NCI-H128 (cell line): ENCODE data around the gene MARCHF9.
"Not testable (repeated sequence)": the region's sequence is repeated elsewhere in the genome, so short reads cannot be mapped to it uniquely, and the experiment has no call there.

Experiments used
- DNase-seq: peaks from one replicate; lab custom pipeline; 2025; ENCODE audit not compliant: unreplicated experiment; lab: John Stamatoyannopoulos, UW

Gene MARCHF9, protein sequence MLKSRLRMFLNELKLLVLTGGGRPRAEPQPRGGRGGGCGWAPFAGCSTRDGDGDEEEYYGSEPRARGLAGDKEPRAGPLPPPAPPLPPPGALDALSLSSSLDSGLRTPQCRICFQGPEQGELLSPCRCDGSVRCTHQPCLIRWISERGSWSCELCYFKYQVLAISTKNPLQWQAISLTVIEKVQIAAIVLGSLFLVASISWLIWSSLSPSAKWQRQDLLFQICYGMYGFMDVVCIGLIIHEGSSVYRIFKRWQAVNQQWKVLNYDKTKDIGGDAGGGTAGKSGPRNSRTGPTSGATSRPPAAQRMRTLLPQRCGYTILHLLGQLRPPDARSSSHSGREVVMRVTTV

DNA sequence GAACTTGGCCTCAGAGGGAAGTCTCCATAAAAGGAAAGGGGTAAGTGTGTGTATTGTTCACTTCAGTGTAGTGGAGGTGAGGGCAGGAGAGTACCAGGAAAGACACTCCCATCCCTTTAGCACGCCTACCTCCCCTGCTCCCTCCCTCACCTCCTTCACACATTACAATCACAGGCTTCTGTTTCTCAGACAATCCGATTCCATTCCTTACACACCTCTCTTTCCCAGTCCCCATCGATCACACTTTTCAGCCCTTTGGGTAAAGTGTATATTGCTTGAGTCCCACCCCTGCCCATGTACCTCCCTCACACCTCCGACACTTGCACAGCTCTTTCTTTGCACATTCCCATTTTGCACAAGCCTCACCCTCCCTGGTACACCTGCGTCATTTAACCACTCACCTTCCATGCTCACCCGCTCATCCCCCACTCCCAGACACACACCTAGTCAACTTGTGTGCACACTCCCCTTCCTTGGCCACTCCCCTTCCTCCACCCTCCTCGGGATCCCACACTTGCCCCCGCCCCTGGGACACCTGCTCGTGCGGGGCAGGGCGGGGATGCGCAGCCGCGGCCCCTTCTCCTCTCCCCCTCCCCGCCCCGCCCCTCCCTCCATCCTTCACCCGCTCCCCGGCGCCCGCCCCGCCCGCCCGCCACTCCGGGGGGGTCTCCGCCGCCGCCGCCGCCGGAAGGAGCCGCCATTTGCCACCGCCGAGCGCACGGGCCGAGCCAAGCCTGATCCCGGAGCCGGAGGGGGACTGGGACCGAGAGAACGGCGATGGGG is at the start of gene MARCHF9:
TSS of gene MARCHF9 (plus strand) at position 693 of the 783 bp plus-strand sequence. CDS start 426 bp downstream, outside the sequence.
- peak; percentile 80 for DNase-seq

DNA sequence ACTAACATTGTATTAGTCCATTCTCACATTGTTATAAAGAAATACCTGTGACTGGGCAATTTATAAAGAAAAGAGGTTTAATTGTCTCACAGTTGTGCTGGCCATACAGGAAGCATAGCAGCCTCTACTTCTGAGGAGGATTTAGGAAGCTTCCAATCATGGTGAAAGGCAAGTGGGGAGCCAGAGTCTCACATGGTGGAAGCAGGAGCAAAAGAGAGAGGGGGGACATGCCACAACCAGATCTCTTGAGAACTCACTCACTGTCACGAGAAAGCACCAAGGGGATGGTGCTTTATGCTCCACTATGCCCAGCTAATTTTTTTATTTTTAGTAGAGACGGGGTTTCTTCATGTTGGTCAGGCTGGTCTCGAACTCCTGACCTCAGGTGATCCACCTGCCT is 47.7 kb upstream of the MARCHF9 start:
- DNase-seq, result no peak

DNA sequence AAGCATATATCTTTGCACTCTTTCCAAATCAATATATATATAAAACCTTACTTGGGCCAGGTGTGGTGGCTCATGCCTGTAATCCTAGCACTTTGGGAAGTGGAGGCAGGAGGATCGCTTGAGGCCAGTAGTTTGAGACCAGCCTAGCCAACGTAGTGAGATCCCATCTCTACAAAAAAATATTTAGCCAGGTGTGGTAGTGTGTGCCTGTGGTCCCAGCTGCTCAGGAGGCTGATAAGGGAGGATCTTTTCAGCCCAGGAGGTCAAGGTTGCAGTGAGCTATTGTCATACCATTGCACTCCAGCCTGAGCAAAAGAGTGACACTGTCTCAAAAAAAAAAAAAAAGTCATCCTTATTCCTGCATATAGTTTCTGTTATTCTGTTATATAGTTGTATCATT is 46.6 kb upstream of the MARCHF9 start:
- DNase-seq, result no peak

DNA sequence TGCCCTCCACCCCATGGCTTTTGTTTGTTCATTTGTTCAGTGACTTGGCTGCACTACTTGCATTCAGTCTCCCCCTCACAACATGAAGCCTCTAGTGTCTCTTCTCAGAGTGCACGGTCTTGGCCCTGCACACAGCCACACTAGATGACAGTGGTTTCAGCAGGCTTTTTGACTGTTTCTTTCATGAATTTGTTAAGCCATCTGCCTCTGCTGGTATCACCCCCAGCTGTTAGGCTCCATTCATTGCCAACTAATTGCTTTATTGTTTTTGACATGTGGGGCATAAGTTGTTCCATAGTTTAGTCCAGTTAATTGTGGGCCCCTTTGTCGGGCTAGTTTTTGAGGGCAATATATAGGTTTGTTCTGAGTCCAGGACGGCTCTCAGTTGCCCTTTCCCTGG is 42.2 kb upstream of the MARCHF9 start:
- DNase-seq, result no peak

DNA sequence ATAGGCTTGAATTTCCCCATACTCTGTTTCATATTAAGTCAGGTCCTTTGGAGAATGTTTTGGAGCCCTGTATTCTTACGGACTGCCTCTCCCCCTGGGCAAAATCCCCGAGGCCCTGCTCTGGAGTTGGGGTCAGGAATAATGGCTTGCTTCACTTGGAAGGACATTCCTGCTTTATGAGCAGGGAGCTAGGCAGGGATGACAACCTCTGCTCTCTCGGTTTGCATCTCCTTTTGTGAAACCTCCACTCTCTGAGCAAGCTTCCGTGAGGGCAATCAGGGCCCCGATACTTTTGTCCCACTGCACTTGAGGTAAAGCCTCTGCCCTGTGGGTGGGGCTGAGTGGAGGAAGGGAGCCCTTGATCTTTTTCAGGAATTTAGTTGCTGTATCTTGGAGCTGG is 41.7 kb upstream of the MARCHF9 start:
- no peak for DNase-seq

DNA sequence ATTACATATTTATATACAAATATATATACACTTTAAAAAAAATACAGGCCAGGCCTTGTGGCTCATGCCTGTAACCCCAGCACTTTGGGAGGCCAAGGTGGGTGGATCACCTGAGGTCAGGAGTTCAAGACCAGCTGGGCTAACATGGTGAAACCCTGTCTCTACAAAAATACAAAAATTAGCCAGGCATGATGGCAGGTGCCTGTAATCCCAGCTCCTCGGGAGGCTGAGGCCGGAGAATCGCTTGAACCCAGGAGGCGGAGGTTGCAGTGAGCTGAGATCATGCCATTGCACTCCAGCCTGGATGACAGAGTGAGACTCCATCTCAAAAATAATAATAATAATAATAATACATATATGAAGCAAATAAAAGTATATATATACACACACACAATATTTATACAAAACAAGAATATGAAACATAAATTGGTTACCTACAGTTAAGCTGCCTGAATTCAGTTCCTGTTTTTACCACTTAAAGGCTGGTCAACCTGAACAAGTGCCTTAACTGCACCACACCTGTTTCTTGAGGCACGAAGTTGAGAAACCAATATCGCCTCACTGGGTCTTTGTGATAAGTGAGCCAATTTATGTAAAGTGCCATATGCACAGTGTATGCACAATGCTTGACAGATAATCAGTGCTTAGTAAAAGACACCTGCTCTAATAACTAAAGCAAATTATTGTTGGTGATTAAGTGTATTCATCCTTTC is 39.7 kb upstream of the MARCHF9 start:
- DNase-seq, result not testable (repeated sequence)

DNA sequence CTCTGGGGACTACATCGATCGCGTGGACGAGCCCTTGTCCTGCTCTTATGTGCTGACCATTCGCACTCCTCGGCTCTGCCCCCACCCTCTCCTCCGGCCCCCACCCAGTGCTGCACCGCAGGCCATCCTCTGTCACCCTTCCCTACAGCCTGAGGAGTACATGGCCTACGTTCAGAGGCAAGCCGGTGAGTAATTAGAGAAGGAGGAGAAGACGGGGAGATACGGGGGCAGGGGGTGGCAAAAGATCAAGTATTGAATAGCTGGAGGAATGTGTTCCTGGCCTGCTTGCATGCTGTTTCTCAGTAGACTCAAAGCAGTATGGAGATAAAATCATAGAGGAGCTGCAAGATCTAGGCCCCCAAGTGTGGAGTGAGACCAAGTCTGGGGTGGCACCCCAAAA is 39.1 kb upstream of the MARCHF9 start:
- DNase-seq, result no peak

DNA sequence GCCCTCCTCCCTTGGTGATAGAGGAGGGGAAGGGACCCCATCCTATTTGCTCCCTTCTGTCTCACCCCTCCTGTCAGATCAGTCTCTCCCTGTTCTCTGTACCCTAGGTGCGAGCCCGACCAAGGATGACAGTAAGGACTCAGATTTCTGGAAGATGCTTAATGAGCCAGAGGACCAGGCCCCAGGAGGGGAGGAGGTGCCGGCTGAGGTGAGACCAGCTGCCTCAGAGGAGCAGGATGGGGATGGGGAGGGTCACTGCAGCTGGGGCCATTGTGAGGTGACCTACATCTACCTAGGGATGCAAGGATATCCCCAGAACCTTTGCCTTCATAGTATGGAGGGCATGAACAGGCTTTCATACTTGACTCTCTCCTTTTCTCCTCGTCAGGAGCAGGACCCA is 38.6 kb upstream of the MARCHF9 start:
- no peak for DNase-seq

DNA sequence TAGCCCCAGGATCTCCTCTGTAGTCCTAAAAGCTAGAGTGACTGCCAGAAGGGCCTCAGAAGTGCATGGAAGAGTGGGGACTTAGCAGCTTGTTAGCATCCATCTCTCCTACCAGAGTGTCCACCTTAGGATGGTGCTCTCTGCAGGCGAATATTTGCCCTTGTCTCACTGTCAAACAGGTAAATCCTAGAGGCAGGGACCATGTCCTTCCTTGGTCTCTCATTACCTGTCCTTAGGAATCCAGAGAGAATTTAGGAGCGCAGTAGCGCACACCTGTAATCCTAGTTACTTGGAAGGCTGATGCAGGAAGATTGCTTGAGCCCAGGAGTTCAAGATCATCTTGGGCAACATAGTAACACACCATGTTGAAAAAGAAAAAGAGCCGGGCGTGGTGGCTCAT is 37.8 kb upstream of the MARCHF9 start:
- DNase-seq, result no peak

DNA sequence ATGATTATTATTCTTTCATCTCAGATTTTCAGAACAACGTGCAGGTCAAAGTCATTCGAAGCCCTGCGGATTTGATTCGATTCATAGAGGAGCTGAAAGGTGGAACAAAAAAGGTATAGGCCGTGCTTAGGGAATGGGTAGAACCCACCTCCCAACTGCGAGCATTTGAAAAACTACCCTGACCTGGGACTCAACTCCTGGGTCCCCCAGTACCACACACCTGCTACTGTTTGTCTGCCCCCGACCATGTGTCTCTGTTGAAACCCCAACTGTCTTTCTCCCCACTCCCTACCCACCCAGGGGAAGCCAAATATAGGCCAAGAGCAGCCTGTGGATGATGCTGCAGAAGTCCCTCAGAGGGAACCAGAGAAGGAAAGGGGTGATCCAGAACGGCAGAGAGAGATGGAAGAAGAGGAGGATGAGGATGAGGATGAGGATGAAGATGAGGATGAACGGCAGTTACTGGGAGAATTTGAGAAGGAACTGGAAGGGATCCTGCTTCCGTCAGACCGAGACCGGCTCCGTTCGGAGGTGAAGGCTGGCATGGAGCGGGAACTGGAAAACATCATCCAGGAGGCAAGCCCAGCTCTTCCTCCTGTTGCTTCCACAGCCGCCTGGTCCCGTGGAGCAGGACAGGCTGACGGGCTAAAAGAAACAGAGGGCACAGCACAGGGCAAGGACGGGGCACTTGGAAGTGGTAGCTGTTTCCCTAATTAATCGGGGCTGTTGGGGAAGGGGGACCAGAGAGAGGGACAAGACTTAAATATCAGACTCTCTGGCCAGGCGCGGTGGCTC is 36.9 kb upstream of the MARCHF9 start:
- DNase-seq, result no peak

DNA sequence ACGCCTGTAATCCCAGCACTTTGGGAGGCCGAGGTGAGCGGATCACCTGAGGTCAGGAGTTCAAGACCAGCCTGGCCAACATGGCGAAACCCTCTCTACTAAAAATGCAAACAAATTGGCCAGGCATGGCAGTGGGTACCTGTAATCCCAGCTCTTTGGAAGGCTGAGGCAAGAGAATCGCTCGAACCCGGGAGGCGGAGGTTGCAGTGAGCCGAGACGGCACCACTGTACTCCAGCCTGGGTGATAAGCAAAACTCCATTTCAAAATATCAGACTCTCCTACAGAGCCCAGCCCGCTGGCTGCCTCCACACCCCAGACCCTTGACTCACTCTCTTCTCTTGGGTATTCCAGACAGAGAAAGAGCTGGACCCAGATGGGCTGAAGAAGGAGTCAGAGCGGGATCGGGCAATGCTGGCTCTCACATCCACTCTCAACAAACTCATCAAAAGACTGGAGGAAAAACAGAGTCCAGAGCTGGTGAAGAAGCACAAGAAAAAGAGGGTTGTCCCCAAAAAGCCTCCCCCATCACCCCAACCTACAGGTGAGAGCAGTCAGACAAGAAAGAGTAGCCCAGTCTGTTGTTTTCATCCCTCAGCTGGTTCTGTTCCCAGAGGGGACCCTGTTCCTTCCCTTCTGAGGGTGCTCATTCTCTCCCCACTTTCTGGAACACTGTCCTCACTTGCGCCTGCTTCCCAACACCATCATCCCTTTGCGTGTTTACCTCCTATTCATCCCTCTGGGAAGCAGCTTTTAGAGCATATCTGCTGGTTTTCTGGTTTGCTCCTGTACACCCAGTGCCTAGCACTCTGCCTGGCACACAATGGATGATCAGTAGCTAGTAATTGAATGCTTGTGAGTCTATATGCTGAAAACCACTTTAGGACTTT is 36.0 kb upstream of the MARCHF9 start:
- no peak for DNase-seq

DNA sequence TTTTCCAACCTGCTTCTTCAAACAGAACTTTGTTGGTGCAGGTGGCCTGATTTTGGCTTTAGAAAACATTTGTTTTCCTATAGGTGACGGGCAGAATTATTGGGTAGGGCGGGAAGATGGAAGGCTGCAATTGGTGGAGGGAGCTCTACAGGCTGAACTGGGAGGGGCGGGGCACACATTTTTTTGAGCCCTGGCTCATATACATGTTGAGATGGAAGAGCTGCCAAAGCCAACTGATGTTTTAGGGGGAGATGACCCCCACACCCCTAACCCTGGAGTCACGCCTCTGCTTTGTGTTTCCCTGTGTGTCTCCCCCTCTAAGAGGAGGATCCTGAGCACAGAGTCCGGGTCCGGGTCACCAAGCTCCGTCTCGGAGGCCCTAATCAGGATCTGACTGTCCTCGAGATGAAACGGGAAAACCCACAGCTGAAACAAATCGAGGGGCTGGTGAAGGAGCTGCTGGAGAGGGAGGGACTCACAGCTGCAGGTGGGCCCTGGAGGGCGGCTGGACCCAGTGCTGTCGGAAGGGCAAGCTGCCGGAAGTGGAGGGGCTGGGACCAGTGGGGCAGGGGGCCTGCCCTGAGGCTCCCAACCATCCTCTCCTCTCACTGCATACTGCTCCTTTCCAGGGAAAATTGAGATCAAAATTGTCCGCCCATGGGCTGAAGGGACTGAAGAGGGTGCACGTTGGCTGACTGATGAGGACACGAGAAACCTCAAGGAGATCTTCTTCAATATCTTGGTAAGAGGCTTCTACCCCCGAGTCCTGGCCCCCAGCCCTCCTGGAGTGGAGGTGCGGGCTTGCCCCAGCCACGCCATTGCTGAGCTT is 34.9 kb upstream of the MARCHF9 start:
- no peak for DNase-seq

DNA sequence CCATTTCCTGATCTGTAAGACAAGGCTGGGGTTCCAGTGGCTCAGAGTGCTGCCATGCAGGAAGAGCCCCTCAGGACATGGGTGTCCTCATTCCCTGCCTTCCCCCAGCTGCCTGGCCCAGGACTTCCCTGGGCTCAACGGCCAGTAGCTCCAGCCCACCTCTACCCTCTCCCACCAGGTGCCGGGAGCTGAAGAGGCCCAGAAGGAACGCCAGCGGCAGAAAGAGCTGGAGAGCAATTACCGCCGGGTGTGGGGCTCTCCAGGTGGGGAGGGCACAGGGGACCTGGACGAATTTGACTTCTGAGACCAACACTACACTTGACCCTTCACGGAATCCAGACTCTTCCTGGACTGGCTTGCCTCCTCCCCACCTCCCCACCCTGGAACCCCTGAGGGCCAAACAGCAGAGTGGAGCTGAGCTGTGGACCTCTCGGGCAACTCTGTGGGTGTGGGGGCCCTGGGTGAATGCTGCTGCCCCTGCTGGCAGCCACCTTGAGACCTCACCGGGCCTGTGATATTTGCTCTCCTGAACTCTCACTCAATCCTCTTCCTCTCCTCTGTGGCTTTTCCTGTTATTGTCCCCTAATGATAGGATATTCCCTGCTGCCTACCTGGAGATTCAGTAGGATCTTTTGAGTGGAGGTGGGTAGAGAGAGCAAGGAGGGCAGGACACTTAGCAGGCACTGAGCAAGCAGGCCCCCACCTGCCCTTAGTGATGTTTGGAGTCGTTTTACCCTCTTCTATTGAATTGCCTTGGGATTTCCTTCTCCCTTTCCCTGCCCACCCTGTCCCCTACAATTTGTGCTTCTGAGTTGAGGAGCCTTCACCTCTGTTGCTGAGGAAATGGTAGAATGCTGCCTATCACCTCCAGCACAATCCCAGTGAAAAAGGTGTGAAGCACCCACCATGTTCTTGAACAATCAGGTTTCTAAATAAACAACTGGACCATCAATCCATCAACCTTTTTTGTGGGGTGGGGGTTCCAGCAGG is 34.0 kb upstream of the MARCHF9 start:
- no peak for DNase-seq

DNA sequence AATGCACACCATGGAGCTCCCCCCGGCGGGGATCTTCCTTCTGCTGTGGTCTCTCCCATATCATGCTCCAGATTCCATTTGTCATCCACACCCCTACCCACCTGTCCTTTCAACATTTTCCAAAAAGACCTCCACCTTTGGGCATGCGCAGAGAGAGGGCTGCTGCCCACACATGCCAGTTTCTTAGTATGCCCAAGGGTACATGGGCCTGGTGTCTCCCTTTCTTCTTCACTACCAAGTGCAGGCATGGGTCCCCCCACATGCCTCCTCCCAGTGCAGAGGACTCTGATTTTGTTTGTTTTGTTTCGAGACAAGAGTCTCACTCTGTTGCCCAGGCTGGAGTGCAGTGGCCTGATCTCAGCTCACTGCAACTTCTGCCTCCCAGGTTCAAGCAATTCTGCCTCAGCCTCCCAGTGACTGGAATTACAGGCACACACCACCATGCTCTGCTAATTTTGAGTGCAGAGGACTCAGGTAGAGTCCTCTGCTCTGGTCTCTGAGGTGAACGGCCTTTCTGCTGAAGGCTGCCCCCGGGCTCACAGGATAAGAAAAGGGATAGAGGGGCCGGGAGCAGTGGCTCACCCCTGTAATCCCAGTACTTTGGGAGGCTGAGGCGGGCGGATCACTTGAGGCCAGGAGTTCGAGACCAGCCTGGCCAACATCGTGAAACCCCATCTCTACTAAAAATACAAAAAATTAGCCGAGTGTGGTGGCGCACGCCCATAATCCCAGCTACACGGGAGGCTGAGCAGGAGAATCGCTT is 32.9 kb upstream of the MARCHF9 start:
- DNase-seq, result not testable (repeated sequence)

DNA sequence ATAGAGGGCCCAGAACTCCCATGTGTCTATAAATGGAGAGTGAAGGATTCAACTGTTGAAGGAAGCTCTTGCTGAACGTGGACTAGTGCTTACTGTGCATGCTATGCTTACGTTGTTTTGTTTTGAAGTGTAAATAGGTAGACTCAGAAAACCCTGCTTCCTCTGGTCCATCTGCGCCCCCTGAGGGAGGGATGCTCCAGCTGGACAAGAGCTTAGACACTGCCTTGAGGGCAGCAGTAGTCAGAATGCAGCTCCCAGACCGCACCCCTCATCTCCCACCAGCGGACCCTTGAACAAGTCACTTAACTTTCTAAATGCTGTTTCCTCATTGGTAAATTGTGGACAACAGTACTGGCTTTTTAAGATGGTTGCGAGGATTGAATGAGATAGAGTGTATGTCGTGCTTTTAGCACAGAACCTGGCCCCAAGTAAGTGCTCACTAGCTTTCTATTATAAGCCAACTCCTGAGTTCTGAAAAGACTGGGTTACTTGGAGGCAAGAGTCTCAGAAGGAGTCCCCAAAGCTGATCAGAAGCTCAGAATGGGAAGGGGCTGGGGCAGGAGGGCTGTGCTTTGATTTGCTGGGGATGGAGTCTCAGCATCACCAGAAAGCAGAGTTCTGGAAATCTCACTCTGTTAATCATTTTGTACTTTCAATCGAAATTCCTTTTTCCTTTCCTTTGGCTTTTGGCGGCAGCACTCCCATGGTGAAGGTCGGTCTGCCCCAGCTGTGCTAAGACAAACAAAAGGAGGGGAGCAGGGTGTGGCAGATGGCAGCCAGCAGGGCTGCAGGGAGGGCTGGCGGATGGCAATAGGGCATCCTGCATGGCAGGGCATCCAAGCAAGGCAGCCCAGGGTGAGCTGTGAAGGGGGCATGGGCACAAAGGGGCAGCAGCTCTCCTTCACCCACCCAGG is 31.9 kb upstream of the MARCHF9 start:
- no peak for DNase-seq

DNA sequence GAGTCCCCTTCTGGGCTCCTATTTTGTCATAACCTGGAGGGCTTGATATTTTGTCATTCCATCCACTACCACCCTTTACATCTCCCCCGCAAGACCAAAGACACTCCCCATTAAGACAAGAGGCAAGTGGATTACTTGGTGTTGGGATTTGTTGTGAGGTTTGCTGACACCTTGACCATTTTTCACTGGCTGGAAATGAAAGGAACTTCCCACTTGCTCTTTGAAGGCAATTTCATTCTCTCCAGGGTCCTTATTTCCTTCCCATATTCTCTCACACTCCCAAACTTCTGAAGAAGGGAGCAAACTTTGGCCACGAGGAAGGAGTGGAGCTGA is 31.3 kb upstream of the MARCHF9 start:
- DNase-seq, result no peak
